ENCODE results near the gene NUDT14. TPM values are rescaled to one million over a fixed set of nuclear protein-coding genes. Genes with fewer than 3 reads are reported as not detected.

NUDT14 gene
- total and polyA plus RNA-seq, 2 of the 8 experiments (the other 6 are each of a cell fraction or from before 2014, with no cell fraction given) = 25.5 to 33.3 TPM

DNA sequence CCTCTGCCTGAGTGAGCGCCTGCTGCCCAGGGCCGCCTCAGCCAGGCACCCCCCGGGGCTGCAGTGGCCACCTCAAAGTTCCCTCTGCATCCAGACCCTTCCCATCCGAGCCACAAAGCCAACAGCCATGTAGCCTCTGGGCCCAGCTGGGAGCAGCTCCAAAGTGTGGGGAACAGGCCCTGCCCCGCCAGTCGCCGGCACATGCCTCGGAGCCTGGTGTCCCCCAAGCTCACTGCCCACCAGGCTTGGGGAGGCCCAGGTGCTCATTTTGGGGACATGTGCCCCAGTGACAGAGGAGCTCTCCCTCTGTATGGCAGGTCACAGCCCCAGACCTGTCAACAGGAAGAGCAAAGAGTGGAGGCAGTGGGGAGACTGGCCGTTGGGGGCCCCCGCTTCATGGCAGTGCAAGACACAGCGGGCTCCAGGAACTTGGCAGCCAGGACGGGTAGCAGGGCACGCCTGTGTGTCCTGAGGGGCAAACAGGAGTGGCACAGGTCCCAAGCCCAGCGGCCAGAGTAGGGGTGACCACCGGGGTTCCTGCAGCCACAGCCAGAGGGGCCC lies 42.5 kb downstream of the NUDT14 start:
- FAIRE-seq = no peak
- POLR2A ChIA-PET (ENCODE audit: partially characterized antibody) = interaction anchor here (1.4 kb wide), 1 partner anchor 31 kb away, joined by 3 read pairs; no protein-coding TSS in a partner anchor
- Histone ChIP-seq H2BK5ac (ENCODE audit: low read depth, low read length) (no peak overlapping the region), H3K56ac (replicated peaks; ENCODE audit: insufficient read length, low read depth, low read length) (no peak overlapping the region), H3K79me2 (ENCODE audit: control insufficient read depth in 1 of 2, insufficient read depth in 2 of 2, low read length in 2 of 2) (no peaks in the 10 kb centered on the region), H2BK120ac (replicated peaks; ENCODE audit: low read depth, low read length) (no peak overlapping the region), H2AFZ (ENCODE audit: low read length) (no peak overlapping the region), H2BK15ac (ENCODE audit: low read length) (no peak overlapping the region), H3K9ac (replicated peaks in 1 of 4; ENCODE audit: extremely low read depth in 1 of 4, low read depth in 3 of 4, low read length in 3 of 4) (no peak overlapping the region), H4K91ac (replicated peaks; ENCODE audit: insufficient read length, low read length) (no peak overlapping the region), H3K18ac (ENCODE audit: extremely low read depth, low read length) (no peak overlapping the region), H2AK5ac (ENCODE audit: low read depth, low read length) (no peak overlapping the region), H4K8ac (ENCODE audit: extremely low read depth, insufficient read depth, low read length) (no peak overlapping the region), H3K27me3 (replicated peaks in 1 of 4; ENCODE audit: control insufficient read depth in 3 of 4, extremely low read depth in 1 of 4, insufficient read depth in 3 of 4, low read length in 3 of 4) (no peaks in the 10 kb centered on the region), H3K9me3 (ENCODE audit: insufficient read depth in 2 of 2, low read depth in 1 of 2, low read length in 1 of 2) (peaks cover 5 to 16% of the 10 kb centered on the region in 2 experiments), H3K79me1 (ENCODE audit: low read depth, low read length) (no peaks in the 10 kb centered on the region), H3K4me1 (replicated peaks in 1 of 4; ENCODE audit: control insufficient read depth in 3 of 4, insufficient read depth in 4 of 4, low read length in 3 of 4) (peaks cover 0 to 9% (median 0%) of the 10 kb centered on the region in 4 experiments; a peak in 3 of 7 replicates), H3K23ac (ENCODE audit: insufficient read length) (no peak overlapping the region), H4K20me1 (replicated peaks in 1 of 2; ENCODE audit: control insufficient read depth in 1 of 2, insufficient read depth in 2 of 2, low read length in 2 of 2) (peaks cover 0 to 2% of the 10 kb centered on the region in 2 experiments), H3K4me2 (ENCODE audit: insufficient read depth in 1 of 2, low read depth in 2 of 2, low read length in 2 of 2) (no peak overlapping the region), H3K4ac (replicated peaks; ENCODE audit: insufficient read length, low read depth, low read length) (no peak overlapping the region), H3K36me3 (ENCODE audit: control insufficient read depth in 2 of 4, insufficient read depth in 4 of 4, low read length in 3 of 4) (peaks cover 0 to 4% (median 0%) of the 10 kb centered on the region in 4 experiments; a peak in 2 of 8 replicates), H2BK12ac (ENCODE audit: low read depth, low read length) (no peak overlapping the region), H3K27ac (ENCODE audit: low read depth, low read length) (no peak overlapping the region), H3K4me3 (ENCODE audit: extremely low read depth in 1 of 4, insufficient read depth in 2 of 4, low read depth in 3 of 4, low read length in 4 of 4) (no peak overlapping the region), H2BK20ac (ENCODE audit: low read length) (no peak overlapping the region), H3K14ac (ENCODE audit: insufficient read length) (no peak overlapping the region), H4K5ac (ENCODE audit: insufficient read length, low read depth, low read length) (no peak overlapping the region), H3K23me2 (ENCODE audit: low read depth, low read length) (no peaks in the 10 kb centered on the region)
- no peak for DNase-seq (ENCODE audit: low read depth in 1 of 2, low spot score in 2 of 2)
- WGBS, 2 experiments (ENCODE audit: extremely low coverage in 1 of 2, insufficient coverage in 1 of 2, insufficient read length in 1 of 2, insufficient replicate concordance in 2 of 2, low coverage in 1 of 2, low lambda C conversion rate in 2 of 2, missing lambda C conversion rate in 1 of 2) = 91% methylated on average over 14 of the region's 15 CpGs; no CpG with 5 or more reads in 1 of the 2 experiments
- CTCF ChIA-PET (ENCODE audit: partially characterized antibody) = interaction anchor here (0.9 to 1.7 kb wide), 3 partner anchors 14 to 21 kb away, joined by 3 read pairs; no protein-coding TSS in a partner anchor
- TF ChIP-seq TEAD4 (IDR thresholded peaks at IDR 0.05; ENCODE audit: low read depth, low read length) (no peak), KDM4A (IDR thresholded peaks at IDR 0.05; ENCODE audit: low read depth, low read length, severe bottlenecking) (no peak), CREB1 (IDR thresholded peaks at IDR 0.05) (no peak), KDM5A (IDR thresholded peaks at IDR 0.05; ENCODE audit: low read length) (no peak), ZNF274 (IDR thresholded peaks at IDR 0.05; ENCODE audit: borderline replicate concordance, extremely low read depth, low read length) (no peak), NRF1 (IDR thresholded peaks at IDR 0.05; ENCODE audit: low read depth, low read length) (no peak), GTF2F1 (IDR thresholded peaks at IDR 0.05; ENCODE audit: borderline replicate concordance, low read depth, low read length) (no peak), SP2 (IDR thresholded peaks at IDR 0.05; ENCODE audit: low read length) (no peak), BRCA1 (IDR thresholded peaks at IDR 0.05; ENCODE audit: low read depth, low read length) (no peak), ASH2L (IDR thresholded peaks at IDR 0.05; ENCODE audit: low read length) (no peak), CBX8 (IDR thresholded peaks at IDR 0.05; ENCODE audit: borderline replicate concordance, low read depth, low read length) (no peak), KDM1A (IDR thresholded peaks at IDR 0.05; ENCODE audit: borderline replicate concordance, low read length) (no peak), SRF (IDR thresholded peaks at IDR 0.05; ENCODE audit: low read depth, low read length) (no peak)
